K562 (cell line): Measurements from ENCODE around the gene SLC17A9. TPM values are rescaled to one million over a fixed set of nuclear protein-coding genes. Genes with fewer than 3 reads are reported as not detected.

Experiments
- ARID1B ChIP-seq: fragments of 450-650 bp; IDR thresholded peaks from 2 replicates; pipeline ENCODE4 v1.6.1; 2016; ENCODE audit warnings: antibody characterized with exemption, mild to moderate bottlenecking, inconsistent platforms
- CHD2 ChIP-seq: IDR thresholded peaks from 2 replicates; pipeline ENCODE4 v1.6.1; 2011; ENCODE audit warnings: low read depth, low read length
- FOXK2 ChIP-seq, 2 experiments: fragments of 450-650 bp; IDR thresholded peaks in 1 of 2; conservative IDR thresholded peaks in 1 of 2; 2 replicates each; pipeline ENCODE4 v1.6.1; 2016; ENCODE audit warnings: low read depth in 2 of 2, mild to moderate bottlenecking in 1 of 2
- ID3 ChIP-seq, 2 experiments: fragments of 250-450 bp in 1 of 2; fragments of 450-650 bp in 1 of 2; sonication (Bioruptor Pico) in 1 of 2; IDR thresholded peaks; 2 replicates each; pipeline versions ENCODE4 v1.6.1 to v1.8.0; 2016 to 2021; ENCODE audit warnings: mild to moderate bottlenecking in 2 of 2, moderate library complexity in 2 of 2, missing compliant biosample characterization in 1 of 2, missing genetic modification characterization in 1 of 2
- KDM4B ChIP-seq, 2 experiments: fragments of 450-650 bp in 1 of 2; sonication (generic) in 1 of 2; IDR thresholded peaks; 2 replicates each; pipeline ENCODE4 v1.6.1; 2016 to 2017; ENCODE audit warnings: borderline replicate concordance in 2 of 2, antibody characterized with exemption in 1 of 2, low read depth in 1 of 2, mild to moderate bottlenecking in 1 of 2
- PPARD ChIP-seq: fragments of 250-450 bp; sonication (Bioruptor Pico); IDR thresholded peaks from 2 replicates; pipeline ENCODE4 v1.8.0; 2022; ENCODE audit warnings: inconsistent platforms, mild to moderate bottlenecking, moderate library complexity
- RHOXF2B ChIP-seq: fragments of 250-450 bp; sonication (Bioruptor Pico); conservative IDR thresholded peaks from 2 replicates; pipeline ENCODE4 v1.5.1; 2021
- TBP ChIP-seq: optimal IDR thresholded peaks from 2 replicates; pipeline ENCODE3; 2011; ENCODE audit warnings: low read depth, low read length, improper control_type of control experiment
- U2AF2 ChIP-seq: fragments of 200-400 bp; formaldehyde crosslinking; optimal IDR thresholded peaks from 2 replicates; pipeline ENCODE3; 2017; ENCODE audit warnings: low read depth, mild to moderate bottlenecking, low read length
- ZBTB11 ChIP-seq, 3 experiments: fragments of 200-800 bp in 1 of 3; fragments of 250-450 bp in 1 of 3; fragments of 450-650 bp in 1 of 3; sonication (Bioruptor Pico) in 1 of 3; sonication (Bioruptor generic) in 1 of 3; formaldehyde crosslinking in 1 of 3; IDR thresholded peaks; 2 replicates each; pipeline versions ENCODE4 v1.6.1 to v1.8.0; 2016 to 2022; ENCODE audit warnings: mild to moderate bottlenecking in 2 of 3, missing genetic modification characterization in 2 of 3, missing compliant biosample characterization in 1 of 3, moderate library complexity in 1 of 3
- ZNF143 ChIP-seq: sonication (generic); formaldehyde crosslinking; IDR thresholded peaks from 2 replicates; pipeline ENCODE4 v1.9.0; 2022; ENCODE audit warnings: mild to moderate bottlenecking, missing genetic modification reagents
- ZNF316 ChIP-seq: fragments of 450-650 bp; IDR thresholded peaks from 2 replicates; pipeline ENCODE4 v1.6.1; 2016
- ZNF41 ChIP-seq: fragments of 250-450 bp; sonication (Bioruptor Pico); conservative IDR thresholded peaks from 2 replicates; pipeline ENCODE4 v1.4.0; 2020; ENCODE audit warnings: mild to moderate bottlenecking
- polyA plus RNA-seq, 8 experiments: library from polyadenylated mRNA; depleted of rRNA in 4 of 8; stranded (reverse) in 5 of 8; unstranded in 3 of 8; fragments of >200 nt; fragmentation: Nextera tagmentation in 2 of 8; fragmentation: Illumina TruSeq in 1 of 8; extraction: Ambion mirVana in 2 of 8; extraction: Trizol in 1 of 8; gene quantifications; 2 replicates each; pipeline versions ENCODE4 v1.2.1 to v1.2.3, GENCODE V29; 2011 to 2014; ENCODE audit warnings: inconsistent platforms in 1 of 8, missing spikeins in 1 of 8
- total RNA-seq, 7 experiments: library from RNA; depleted of rRNA in 6 of 7; stranded (reverse); fragments of >200 nt in 6 of 7; fragmentation: Illumina TruSeq in 2 of 7; extraction: Trizol in 2 of 7; gene quantifications; 2 replicates each; pipeline versions ENCODE4 v1.2.1 to v1.2.3, GENCODE V29; 2011 to 2021; ENCODE audit warnings: low replicate concordance in 1 of 7
- TF ChIP-seq, protein P1 (sequence below), 2 experiments: fragments of 450-650 bp; IDR thresholded peaks; 2 replicates each; pipeline ENCODE4 v1.6.1; 2016; ENCODE audit warnings: mild to moderate bottlenecking in 2 of 2, borderline replicate concordance in 1 of 2, low read depth in 1 of 2, moderate library complexity in 1 of 2

The SLC17A9 gene
- total and polyA plus RNA-seq, 9 of the 15 experiments (the other 6 are each of a cell fraction or from before 2014, with no cell fraction given), result 0.04 to 0.31 TPM; not detected in 7

DNA sequence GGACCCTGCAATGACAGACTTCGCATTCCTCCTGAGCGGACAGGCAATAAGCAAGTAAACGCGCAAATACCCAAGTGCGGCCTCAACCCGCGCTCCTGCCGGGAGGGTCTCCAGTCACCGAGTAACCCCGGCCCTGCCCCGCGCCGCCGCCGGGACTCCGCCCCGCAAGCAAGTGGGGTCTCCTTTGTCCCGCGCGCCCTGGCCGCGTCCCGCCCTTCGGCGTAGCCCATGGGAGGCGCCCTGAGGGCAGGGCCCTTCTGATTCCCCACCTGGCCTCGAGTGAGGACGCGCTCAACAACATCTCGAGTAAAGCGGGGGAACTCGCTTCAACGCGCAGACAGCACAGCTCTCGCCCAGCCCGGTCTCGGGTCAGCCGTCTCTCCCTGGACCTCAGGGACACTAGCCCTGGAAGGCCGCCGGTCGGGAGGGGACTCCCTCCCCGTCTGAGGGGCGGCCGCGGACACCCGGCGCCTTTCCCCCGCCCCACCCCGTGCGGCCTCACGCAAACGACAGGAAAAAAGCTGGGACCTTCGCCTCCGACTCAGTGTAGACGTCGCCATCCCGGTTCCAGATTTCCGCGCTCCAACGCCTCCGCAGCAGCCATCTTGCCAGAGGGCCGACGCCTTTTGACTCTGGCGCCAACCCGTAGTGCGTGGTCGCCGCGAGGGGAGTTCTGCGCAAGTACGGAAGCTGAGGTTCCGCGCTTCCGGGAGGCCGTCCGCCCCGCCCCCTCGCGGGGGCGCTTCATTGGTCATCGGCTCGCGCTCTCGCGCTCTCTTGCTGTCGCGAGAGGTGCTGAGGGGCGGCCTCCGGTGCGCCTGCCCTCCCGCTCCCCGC lies 15.0 kb upstream of the SLC17A9 start (continued):
- TF ChIP-seq ZNF143 (CRISPR knock-in tag) (no peak), KDM4B (IDR thresholded peaks at IDR 0.05; ENCODE audit: borderline replicate concordance in 2 of 2, low read depth in 1 of 2) (peak in 1 of 2 experiments; percentile 81; a peak in 1 of 4 replicates), ARID1B (no peak), CHD2 (peak; percentile 95), ZBTB11 (CRISPR knock-in tag; IDR thresholded peaks at IDR 0.05) (no peak), ZNF316 (peak; percentile 95), TBP (peak; percentile 76), FOXK2 (conservative IDR thresholded peaks at IDR 0.05 in 1 of 2, IDR thresholded peaks at IDR 0.05 in 1 of 2; ENCODE audit: low read depth in 2 of 2) (0 out of 4 replicates have a peak, but pooled peaks have one; percentile 8 to 43), PPARD (CRISPR knock-in tag) (no peak), ZNF41 (CRISPR knock-in tag) (no peak), ID3 (CRISPR knock-in tag; IDR thresholded peaks at IDR 0.05) (no peak), ID3 (tag; IDR thresholded peaks at IDR 0.05) (peak; percentile 36; the same call in 1 of the 2 replicates), RHOXF2B (CRISPR knock-in tag) (no peak), U2AF2 (no peak)
- TF ChIP-seq, protein P1, sequence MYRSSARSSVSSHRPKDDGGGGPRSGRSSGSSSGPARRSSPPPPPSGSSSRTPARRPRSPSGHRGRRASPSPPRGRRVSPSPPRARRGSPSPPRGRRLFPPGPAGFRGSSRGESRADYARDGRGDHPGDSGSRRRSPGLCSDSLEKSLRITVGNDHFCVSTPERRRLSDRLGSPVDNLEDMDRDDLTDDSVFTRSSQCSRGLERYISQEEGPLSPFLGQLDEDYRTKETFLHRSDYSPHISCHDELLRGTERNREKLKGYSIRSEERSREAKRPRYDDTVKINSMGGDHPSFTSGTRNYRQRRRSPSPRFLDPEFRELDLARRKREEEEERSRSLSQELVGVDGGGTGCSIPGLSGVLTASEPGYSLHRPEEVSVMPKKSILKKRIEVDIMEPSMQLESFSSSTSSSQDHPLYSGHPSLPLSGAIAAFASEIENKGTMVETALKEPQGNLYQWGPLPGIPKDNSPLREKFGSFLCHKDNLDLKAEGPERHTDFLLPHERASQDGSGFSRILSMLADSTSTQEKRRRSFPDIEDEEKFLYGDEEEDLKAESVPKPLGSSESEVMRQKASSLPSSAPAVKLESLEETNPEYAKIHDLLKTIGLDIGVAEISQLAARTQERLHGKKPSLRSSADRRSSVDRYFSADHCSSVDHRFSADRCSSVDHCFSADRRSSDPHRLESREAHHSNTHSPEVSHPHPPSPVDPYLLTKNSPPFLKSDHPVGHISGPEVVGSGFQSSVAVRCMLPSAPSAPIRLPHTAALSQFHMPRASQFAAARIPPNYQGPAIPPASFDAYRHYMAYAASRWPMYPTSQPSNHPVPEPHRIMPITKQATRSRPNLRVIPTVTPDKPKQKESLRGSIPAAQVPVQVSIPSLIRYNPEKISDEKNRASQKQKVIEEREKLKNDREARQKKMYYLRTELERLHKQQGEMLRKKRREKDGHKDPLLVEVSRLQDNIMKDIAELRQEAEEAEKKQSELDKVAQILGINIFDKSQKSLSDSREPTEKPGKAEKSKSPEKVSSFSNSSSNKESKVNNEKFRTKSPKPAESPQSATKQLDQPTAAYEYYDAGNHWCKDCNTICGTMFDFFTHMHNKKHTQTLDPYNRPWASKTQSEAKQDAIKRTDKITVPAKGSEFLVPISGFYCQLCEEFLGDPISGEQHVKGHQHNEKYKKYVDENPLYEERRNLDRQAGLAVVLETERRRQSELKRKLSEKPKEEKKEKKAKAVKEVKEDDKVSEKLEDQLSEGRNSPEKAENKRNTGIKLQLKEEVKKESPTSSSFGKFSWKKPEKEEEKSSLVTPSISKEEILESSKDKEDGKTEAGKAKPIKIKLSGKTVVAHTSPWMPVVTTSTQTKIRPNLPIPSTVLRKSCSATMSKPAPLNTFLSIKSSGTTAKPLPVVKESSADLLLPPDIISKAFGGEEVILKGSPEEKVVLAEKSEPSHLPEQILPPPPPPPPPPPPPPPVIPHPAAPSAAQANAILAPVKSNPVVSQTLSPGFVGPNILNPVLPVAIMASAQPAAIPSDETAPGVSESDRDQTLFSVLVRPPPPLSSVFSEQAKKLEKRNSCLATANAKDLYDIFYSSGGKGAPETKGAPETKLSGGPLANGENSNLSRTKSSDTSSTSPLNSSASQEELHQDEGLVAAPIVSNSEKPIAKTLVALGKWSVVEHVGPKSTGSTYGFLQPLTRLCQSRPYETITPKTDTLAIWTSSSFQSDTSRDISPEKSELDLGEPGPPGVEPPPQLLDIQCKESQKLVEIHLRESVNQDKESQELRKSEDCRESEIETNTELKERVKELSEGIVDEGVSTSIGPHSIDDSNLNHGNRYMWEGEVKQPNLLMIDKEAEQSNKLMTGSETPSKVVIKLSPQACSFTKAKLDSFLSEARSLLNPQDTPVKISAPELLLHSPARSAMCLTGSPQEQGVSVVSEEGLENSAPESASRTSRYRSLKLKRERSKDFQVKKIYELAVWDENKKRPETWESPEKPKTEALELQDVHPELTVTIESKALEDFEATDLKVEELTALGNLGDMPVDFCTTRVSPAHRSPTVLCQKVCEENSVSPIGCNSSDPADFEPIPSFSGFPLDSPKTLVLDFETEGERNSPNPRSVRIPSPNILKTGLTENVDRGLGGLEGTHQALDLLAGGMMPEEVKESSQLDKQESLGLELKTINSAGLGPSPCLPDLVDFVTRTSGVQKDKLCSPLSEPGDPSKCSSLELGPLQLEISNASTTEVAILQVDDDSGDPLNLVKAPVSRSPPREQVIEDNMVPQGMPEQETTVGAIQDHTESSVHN (IDR thresholded peaks at IDR 0.05; ENCODE audit: borderline replicate concordance in 1 of 2, low read depth in 1 of 2), result no peak
